ENCODE results near the gene DNAJA2.
"Not testable (repeated sequence)": the region's sequence is repeated elsewhere in the genome, so short reads cannot be mapped to it uniquely, and the experiment has no call there.

DNAJA2 gene

DNA sequence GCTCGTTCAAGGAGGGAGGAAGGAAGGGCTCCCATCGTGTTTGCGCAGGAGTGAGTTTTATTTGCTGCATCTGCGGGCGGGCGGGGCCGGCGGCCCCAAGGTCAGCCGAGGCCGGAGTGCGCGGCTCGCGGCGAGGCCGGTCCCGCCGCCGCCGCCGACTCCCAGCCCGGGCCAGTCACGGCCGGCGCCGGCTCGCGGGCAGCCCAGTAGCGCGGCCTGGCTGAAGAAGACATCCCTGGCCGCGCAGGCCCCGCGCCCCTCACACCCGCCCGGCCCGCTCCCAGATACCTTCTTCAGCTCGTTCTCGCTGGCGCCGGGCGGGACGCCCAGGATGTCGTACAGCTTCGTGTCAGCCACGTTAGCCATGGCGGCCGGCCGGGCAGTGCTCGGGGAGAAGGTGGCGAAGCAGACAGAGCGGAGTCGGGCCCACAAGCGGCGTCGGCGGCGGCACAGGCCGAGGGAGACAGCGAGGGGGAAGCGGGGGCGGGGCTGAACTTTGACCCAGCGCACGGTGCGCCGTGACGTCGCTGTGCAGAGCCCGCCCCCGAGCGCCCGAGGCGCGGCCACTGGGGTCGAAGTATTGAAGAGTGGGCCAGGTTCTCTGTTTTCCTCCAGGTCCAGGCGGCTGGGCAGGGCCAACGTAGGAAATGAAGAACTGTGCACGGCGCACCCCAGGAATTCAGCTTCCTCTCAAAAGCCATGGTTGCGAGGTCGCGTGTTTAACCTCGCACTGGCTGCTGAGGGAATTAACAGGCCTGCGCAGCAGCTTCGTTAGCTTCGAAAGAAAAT lies at the start of gene DNAJA2:
Gene DNAJA2 (minus strand): TSS at position 468 of the 789 bp plus-strand sequence. CDS start 102 bp downstream, at position 366.
- no peak for FAIRE-seq
- TF ChIP-seq, protein P1, sequence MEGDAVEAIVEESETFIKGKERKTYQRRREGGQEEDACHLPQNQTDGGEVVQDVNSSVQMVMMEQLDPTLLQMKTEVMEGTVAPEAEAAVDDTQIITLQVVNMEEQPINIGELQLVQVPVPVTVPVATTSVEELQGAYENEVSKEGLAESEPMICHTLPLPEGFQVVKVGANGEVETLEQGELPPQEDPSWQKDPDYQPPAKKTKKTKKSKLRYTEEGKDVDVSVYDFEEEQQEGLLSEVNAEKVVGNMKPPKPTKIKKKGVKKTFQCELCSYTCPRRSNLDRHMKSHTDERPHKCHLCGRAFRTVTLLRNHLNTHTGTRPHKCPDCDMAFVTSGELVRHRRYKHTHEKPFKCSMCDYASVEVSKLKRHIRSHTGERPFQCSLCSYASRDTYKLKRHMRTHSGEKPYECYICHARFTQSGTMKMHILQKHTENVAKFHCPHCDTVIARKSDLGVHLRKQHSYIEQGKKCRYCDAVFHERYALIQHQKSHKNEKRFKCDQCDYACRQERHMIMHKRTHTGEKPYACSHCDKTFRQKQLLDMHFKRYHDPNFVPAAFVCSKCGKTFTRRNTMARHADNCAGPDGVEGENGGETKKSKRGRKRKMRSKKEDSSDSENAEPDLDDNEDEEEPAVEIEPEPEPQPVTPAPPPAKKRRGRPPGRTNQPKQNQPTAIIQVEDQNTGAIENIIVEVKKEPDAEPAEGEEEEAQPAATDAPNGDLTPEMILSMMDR (IDR thresholded peaks at IDR 0.05; ENCODE audit: insufficient read depth, missing control alignments) = no peak
- DNase-seq (ENCODE audit: insufficient read length, low spot score) = peak; percentile 37

DNA sequence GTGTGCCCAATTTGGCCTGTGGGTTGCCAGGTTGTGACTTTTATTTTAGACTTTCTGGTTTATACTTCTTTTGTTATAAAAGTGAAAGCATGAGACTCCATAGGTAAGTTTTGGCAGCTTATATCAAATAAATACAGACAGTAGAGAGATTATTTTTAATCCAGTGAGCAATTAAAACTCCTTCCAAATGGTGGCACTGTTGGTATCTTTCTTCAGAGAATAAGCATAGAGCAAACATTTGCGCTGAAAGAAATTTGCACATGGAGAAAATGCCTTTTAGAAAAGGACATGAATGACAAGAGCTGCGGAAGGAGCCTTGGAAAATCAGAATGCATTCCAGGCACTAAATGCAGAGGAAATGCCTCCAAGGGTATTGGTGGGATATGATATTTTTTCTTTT lies 46.1 kb upstream of the DNAJA2 start:
- DNase-seq (ENCODE audit: insufficient read length, low spot score) (no peak), FAIRE-seq (no peak)
- TF ChIP-seq, protein P1 (IDR thresholded peaks at IDR 0.05; ENCODE audit: insufficient read depth, missing control alignments) = peak; percentile 45

DNA sequence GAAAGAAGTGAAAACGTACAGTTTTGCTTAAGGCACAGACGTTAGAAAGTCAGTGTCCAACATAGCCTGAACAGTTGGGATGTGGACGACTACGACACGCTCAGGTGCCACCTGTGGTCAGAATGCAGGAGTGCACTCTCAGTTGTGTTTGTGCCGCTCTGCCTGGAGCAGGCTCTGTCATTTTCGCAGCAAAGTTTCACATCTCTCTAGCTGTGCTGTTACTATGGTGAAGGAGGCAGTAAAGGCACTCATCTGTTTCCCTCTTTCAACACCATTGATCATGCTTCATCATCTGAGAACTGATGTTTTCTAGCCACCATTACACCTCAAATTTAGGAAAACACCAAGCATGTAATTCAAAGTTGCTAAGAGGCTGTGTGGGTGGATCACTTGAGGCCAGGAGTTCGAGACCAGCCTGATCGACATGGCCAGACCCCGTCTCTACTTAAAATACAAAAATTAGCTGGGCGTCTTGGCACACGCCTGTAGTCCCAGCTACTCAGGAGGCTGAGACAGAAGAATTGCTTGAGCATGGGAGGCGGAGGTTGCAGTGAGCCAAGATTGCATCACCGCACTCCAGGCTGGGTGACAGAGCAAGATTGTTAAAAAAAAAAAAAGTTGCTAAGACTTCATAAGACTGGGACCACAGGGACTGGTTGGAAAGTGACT lies 44.9 kb upstream of the DNAJA2 start:
- TF ChIP-seq, protein P1 (IDR thresholded peaks at IDR 0.05; ENCODE audit: insufficient read depth, missing control alignments) = peak; percentile 54
- DNase-seq (ENCODE audit: insufficient read length, low spot score) (no peak), FAIRE-seq (no peak)

DNA sequence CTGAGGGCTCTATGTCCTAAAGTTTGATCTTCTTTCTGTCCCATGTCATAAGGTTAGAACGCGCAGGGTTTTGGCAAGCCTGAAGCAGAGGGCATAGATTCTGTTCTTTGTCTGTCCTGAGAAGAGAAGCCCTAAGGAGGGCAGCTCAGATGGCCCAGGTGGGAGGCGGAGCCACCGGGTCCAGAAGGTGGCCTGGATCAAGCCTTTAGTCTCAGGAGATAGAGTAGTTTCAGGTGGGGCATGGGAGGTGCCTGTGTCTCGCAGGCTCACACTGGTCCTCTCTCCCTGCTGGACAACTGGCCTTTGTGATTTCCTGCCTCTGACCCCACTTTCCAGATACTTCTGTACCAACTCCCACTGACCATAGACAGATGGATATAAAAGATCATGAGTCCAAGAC lies 44.2 kb upstream of the DNAJA2 start:
- TF ChIP-seq, protein P1 (IDR thresholded peaks at IDR 0.05; ENCODE audit: insufficient read depth, missing control alignments) = no peak
- FAIRE-seq = no peak
- no peak for DNase-seq (ENCODE audit: insufficient read length, low spot score)

DNA sequence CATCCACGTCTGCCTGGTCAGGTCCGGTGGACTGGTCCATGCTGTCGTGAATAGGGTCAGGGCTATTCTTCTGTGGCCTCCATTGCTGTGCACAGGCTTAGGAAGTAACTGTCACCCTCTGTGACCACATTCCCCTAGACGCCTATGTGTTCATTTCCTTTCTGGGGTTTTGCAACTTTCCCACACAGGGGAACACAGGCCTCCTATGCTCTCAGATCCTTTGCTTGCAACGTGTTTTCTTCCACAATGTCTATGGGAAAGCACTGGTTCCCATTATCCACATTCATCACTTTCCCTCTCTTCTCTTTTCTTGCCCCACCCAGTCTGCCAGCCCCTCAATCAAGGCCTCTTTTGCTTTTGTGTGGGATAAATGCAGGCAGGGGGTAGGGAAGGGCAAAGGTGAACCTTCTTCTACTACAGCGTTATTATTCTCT lies 43.2 kb upstream of the DNAJA2 start:
- TF ChIP-seq, protein P1 (IDR thresholded peaks at IDR 0.05; ENCODE audit: insufficient read depth, missing control alignments) = no peak
- FAIRE-seq = no peak
- no peak for DNase-seq (ENCODE audit: insufficient read length, low spot score)

DNA sequence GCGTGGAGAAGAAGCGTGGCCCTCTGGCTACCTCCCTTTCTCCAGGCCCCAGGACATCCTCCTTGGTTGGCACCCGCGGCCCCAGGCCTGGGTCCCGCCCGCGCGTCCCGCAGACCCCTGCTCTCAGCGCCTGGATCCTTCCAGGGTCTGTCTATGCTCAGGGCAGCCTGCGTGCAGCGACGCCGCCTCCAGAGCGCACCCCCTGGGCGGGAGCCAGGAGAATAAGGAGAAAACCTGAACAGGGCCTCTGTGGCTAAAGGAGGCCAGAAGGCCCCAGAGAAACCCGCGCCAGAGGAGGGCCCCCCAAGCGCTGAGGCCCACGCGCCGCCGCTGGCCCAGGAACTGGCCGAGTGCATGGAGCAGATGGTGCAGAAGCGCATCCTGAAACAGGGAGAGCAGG lies 40.4 kb upstream of the DNAJA2 start:
- DNase-seq (ENCODE audit: insufficient read length, low spot score) = no peak
- TF ChIP-seq, protein P1 (IDR thresholded peaks at IDR 0.05; ENCODE audit: insufficient read depth, missing control alignments) = no peak
- no peak for FAIRE-seq

DNA sequence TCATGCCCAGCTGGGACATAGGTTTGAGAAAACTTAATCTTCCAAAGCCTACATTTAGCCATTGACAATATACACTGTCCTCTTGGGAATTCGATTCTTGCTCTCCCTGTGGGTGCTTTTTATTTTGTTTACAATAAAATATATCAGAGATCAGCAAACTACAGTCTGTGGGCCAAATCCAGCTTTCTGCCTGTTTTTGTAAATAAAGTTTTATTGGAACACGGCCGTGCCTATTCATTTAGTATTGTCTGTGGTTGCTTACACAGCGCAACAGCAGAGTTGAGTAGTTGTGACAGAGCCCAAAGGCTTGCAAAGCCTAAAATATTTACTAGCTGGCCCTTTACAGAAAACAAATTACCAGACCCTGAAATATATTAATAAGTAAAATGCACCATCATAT lies 39.7 kb upstream of the DNAJA2 start:
- TF ChIP-seq, protein P1 (IDR thresholded peaks at IDR 0.05; ENCODE audit: insufficient read depth, missing control alignments) = no peak

DNA sequence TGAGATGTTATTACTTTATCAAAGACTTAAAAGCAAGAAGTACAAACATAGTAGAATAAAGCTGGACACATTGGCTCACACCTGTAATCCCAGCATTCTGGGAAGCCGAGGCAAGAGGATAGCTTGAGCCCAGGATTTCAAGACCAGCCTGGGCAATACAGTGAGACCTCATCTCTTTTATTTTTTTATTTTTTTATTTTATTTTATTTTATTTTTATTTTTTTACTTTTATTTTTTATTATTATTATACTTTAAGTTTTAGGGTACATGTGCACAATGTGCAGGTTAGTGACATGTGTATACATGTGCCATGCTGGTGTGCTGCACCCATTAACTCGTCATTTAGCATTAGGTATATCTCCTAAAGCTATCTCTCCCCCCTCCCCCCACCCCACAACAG lies 37.3 kb upstream of the DNAJA2 start:
- DNase-seq (ENCODE audit: insufficient read length, low spot score); FAIRE-seq: not testable (repeated sequence)

More for the DNA sequence above, 39.7 kb upstream of the DNAJA2 start:
- FAIRE-seq = no peak
- no peak for DNase-seq (ENCODE audit: insufficient read length, low spot score)
